ENCODE measurements around the gene ARID4A.

Gene ARID4A

DNA sequence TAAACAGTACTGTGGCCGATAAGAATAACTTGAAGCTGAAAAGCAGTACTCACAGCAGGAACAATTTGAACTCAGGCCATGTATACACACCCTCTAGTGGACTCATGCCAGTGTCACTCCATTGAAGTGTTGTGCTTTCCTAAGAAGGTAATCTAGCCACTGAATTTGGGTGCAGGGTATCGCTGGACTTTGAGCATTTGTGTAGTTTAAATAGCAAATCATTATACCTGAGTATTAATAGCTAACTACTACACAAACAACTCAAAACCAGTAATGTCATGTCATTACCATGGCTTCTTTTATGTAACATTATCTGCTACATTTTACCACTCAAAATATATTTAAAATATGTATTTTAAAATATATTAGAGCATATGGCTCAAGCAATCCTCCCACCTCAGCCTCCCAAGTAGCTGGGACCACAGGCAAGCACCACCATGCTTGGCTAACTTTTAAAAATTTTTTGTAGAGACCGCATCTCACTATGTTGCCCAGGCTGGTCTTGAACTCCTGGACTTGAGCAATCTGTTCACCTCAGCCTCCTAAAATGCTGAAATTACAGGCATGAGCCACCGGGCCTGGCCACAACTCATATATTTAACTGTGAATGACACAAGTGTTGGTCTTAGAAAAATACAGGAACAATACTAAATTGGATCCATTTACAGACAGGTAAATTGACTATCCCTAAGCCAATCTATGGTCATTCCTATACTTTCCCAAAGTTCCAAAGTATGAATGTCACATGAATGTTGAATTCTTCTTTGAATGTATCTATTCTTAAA lies 25.6 kb upstream of the ARID4A start:
- DNase-seq (ENCODE audit: low read depth): peak; percentile 34
- TF ChIP-seq, protein P1, sequence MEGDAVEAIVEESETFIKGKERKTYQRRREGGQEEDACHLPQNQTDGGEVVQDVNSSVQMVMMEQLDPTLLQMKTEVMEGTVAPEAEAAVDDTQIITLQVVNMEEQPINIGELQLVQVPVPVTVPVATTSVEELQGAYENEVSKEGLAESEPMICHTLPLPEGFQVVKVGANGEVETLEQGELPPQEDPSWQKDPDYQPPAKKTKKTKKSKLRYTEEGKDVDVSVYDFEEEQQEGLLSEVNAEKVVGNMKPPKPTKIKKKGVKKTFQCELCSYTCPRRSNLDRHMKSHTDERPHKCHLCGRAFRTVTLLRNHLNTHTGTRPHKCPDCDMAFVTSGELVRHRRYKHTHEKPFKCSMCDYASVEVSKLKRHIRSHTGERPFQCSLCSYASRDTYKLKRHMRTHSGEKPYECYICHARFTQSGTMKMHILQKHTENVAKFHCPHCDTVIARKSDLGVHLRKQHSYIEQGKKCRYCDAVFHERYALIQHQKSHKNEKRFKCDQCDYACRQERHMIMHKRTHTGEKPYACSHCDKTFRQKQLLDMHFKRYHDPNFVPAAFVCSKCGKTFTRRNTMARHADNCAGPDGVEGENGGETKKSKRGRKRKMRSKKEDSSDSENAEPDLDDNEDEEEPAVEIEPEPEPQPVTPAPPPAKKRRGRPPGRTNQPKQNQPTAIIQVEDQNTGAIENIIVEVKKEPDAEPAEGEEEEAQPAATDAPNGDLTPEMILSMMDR (IDR thresholded peaks at IDR 0.05; ENCODE audit: low read depth, low read length, missing control alignments): peak; percentile 25
- no peak overlapping the region for H3K4me3 ChIP-seq (ENCODE audit: low read depth, low read length)
- in situ Hi-C loops (cut with HindIII; ENCODE audit: low sequenced_read_pairs): no loop called here

GRCh38 chr14:58274881-58275280 lies 23.5 kb upstream of the ARID4A start:
- in situ Hi-C loops (cut with HindIII; ENCODE audit: low sequenced_read_pairs): no loop called here
- TF ChIP-seq, protein P1 (IDR thresholded peaks at IDR 0.05; ENCODE audit: low read depth, low read length, missing control alignments): no peak
- no peak for DNase-seq (ENCODE audit: low read depth)
- no peak overlapping the region for H3K4me3 ChIP-seq (ENCODE audit: low read depth, low read length)

DNA sequence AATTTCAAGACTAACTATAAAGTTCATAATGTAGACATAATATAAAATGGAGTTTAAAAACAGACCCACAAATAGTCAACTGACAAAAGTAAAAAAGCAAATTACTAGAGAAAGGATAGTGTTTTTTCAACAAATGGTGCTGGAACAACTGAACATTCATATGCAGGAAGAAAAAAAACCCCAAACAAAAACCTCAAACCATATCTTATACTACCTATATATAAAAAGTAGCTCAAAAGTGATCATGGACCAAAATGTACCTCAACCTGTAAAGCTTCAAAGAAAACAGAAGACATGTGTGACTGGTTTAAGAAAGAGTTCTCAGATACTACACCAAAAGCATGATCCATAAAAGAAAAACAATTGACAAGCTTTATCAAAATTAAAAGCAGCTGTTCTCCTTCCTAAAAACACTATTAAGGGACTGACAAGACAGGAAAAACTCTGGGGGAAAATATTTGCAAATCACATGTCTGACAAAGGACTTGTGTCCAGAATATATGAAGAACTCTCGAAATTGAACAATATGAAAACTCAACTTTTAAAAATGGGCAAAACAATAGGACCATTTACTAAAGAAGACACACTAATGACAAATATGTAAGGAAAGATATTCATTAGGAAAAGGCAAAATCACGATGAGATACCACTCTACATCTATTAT lies 22.7 kb upstream of the ARID4A start:
- no peak overlapping the region for H3K4me3 ChIP-seq (ENCODE audit: low read depth, low read length)
- in situ Hi-C loops (cut with HindIII; ENCODE audit: low sequenced_read_pairs): no loop called here
- TF ChIP-seq, protein P1 (IDR thresholded peaks at IDR 0.05; ENCODE audit: low read depth, low read length, missing control alignments): no peak
- DNase-seq (ENCODE audit: low read depth): no peak

- H3K4me3 ChIP-seq (ENCODE audit: low read depth, low read length): no peak overlapping the region
- DNase-seq (ENCODE audit: low read depth): no peak
- in situ Hi-C loops (cut with HindIII; ENCODE audit: low sequenced_read_pairs): no loop called here
- TF ChIP-seq, protein P1 (IDR thresholded peaks at IDR 0.05; ENCODE audit: low read depth, low read length, missing control alignments): no peak
These were observed 22.1 kb upstream of the ARID4A start for GRCh38 chr14:58276208-58276607.

- no peak overlapping the region for H3K4me3 ChIP-seq (ENCODE audit: low read depth, low read length)
- DNase-seq (ENCODE audit: low read depth): no peak
- TF ChIP-seq, protein P1 (IDR thresholded peaks at IDR 0.05; ENCODE audit: low read depth, low read length, missing control alignments): no peak
- in situ Hi-C loops (cut with HindIII; ENCODE audit: low sequenced_read_pairs): no loop called here
These were observed 20.2 kb upstream of the ARID4A start for GRCh38 chr14:58278177-58278576.

DNA sequence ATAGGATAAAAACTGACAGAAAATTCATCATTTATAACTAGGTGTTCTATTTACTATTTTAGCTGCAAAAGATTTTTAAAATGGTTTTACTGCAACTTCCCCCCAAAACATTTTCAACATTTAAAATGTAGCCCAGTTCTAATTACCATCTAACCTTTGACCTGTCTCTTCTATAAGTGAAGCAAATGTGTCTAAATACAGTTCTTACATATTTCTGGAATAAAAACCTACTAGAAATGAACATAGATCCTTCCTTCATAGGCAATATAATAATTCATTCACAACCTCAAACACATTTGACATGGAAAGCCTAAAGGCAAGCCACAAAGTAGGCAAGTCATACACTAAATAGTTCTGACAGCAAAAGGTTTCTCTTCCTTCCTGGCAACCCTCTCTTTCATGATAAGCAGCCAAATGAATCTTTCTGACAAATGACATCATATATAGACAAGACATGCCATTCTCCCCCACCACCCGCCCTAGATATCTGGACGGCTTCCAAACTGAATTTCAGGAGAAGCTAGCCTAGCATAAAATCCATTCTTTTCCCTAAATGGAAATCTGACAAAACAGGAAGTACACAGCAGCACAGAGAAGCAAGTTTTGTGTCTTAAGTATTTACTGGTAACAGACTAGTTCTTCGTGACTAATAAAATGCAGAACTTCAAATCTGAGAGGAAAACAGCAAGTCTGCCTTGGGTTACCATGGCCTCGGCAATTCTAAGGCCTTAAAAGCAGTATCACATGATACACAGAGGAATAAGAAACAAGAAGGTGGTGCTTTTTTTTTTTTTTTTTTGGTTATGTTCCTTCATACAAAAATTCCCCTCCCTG lies 17.2 kb upstream of the ARID4A start:
- TF ChIP-seq, protein P1 (IDR thresholded peaks at IDR 0.05; ENCODE audit: low read depth, low read length, missing control alignments): no peak
- peak; percentile 62 for DNase-seq (ENCODE audit: low read depth)
- in situ Hi-C loops (cut with HindIII; ENCODE audit: low sequenced_read_pairs): no loop called here
- H3K4me3 ChIP-seq (ENCODE audit: low read depth, low read length): no peak overlapping the region

Data from astrocyte of the cerebellum (primary cell).